BJ (cell line): ENCODE data around the gene TSPAN15. TPM values are rescaled to one million over a fixed set of nuclear protein-coding genes. Genes with fewer than 3 reads are reported as not detected.

ENCODE experiments used
- CTCF ChIA-PET: fragments of 350-600 bp; formaldehyde crosslinking; extraction: SDS; loops from one replicate; lab custom pipeline; 2021; ENCODE audit warnings: antibody characterized with exemption, inconsistent platforms; lab: Yijun Ruan, JAX
- POLR2A ChIA-PET: fragments of 300-600 bp; sonication (Branson Sonifier 250); formaldehyde crosslinking; extraction: SDS; loops from one replicate; lab custom pipeline; 2021; ENCODE audit warnings: antibody characterized with exemption; lab: Charles Lee
- DNase-seq: peaks from one replicate; pipeline ENCODE4 v3.0.0-alpha.2; 2011; ENCODE audit warnings: low read depth
- H3K27me3 ChIP-seq: 2 replicates; pipeline ENCODE4 v1.6.0; 2011; ENCODE audit warnings: low read length; ENCODE audit not compliant: control insufficient read depth, insufficient read depth
- H3K36me3 ChIP-seq: 2 replicates; pipeline ENCODE4 v1.5.1; 2011; ENCODE audit warnings: low read length; ENCODE audit not compliant: control insufficient read depth, insufficient read depth
- H3K4me3 ChIP-seq: 2 replicates; pipeline ENCODE4 v1.5.1; 2011; ENCODE audit warnings: low read depth, mild to moderate bottlenecking, control low read depth, low read length
- CTCF ChIP-seq: IDR thresholded peaks from 2 replicates; pipeline ENCODE4 v1.5.1; 2011; ENCODE audit warnings: low read depth, mild to moderate bottlenecking, control low read depth, inconsistent platforms, low read length, moderate library complexity; ENCODE audit not compliant: insufficient read depth
- polyA plus RNA-seq: library from polyadenylated mRNA; depleted of rRNA; stranded (reverse); fragments of >200 nt; gene quantifications from 2 replicates; pipeline ENCODE4 v1.2.3, GENCODE V29; 2011

Gene TSPAN15
- polyA plus RNA-seq, 1 experiment = 0.94 TPM

GRCh38 chr10:69405221-69405620 lies 46.0 kb upstream of the TSPAN15 start:
- no peaks in the 10 kb centered on the region for H3K27me3 ChIP-seq
- DNase-seq = no peak
- peaks cover 12% of the 10 kb centered on the region for H3K36me3 ChIP-seq
- ChIA-PET CTCF (interaction anchor here (0.7 to 1.6 kb wide), 2 partner anchors 14 to 391 kb away, joined by 3 to 4 read pairs; no protein-coding TSS in a partner anchor), POLR2A (no interaction called here)
- TF ChIP-seq CTCF = no peak
- H3K4me3 ChIP-seq = no peak overlapping the region

DNA sequence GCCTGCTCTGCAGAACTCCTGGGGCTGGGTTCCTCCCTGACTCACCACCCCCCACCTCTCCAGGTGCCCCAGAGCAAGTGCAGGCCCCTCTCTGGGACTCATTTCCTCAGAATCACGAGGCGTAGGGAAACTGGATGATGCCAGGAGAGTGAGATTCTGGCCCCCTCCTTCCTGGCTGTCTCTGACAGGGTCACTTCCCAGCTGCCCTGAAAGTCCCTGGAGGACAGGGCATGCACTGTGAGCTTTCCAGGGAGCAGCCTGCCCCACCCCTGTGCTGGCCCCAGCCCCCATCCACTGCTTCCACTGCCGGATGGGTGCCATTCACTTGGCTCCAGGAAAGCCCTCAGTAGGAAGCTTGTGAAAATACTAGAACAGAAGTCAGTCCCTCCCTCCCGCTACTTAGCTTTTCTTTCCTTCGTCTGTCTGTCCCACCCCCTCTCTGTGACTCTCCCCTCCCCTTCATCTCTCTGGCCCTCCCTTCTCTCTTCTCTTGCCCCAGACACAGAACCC lies 44.9 kb upstream of the TSPAN15 start:
- TF ChIP-seq CTCF = no peak
- DNase-seq = no peak
- peaks cover 3% of the 10 kb centered on the region for H3K36me3 ChIP-seq
- H3K4me3 ChIP-seq = no peak overlapping the region
- CTCF ChIA-PET = interaction anchor here (1.6 to 3.2 kb wide), 4 partner anchors 8 to 169 kb away, joined by 4 to 24 read pairs (median 16); no protein-coding TSS in a partner anchor
- H3K27me3 ChIP-seq = no peaks in the 10 kb centered on the region
- POLR2A ChIA-PET = interaction anchor here (0.6 kb wide), 1 partner anchor 87 kb away, joined by 4 read pairs; no protein-coding TSS in a partner anchor

DNA sequence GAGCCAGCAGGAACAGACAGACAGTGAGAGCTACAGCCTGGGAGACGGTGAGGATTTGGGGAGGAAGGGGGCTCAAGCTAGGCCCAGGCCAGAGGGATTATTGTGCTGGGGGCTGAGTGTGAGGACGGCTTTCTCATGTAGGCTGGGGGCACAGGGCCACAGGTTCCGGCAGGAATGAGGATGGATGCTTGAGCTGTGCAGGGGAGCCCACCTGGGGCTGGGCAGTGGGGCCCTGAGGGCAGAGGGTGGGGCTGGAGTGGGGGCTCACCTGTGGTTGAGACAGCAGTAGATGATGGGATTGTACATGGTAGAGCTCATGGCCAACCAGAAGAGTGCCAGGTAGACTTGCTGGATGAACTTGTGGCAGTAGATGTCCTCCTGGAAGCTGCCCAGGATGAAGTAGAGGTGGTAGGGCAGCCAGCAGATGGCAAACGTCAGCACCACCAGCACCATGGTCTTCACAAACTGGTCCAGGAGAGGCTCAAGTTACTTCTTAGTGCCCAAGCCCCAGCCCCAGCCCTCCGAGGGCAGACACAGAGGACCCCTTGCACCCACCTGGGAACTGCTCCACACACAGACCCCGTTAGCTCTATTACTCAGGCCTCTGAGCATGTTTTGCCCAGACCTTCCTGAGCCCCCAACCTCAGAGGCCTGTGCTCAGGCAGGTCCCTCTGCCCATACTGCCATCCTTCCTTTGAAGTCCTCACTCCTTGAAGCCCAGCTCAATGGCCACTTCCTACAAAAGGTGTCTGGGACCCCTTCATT lies 44.3 kb upstream of the TSPAN15 start:
- Histone ChIP-seq H3K27me3 (no peaks in the 10 kb centered on the region), H3K4me3 (no peak overlapping the region), H3K36me3 (peaks cover 2% of the 10 kb centered on the region)
- no peak for TF ChIP-seq CTCF
- DNase-seq = no peak
- CTCF ChIA-PET = interaction anchor here (0.8 to 3.2 kb wide), 9 partner anchors 8 to 174 kb away, joined by 3 to 24 read pairs (median 7); no protein-coding TSS in a partner anchor
- POLR2A ChIA-PET = interaction anchor here (0.6 kb wide), 2 partner anchors 49 to 168 kb away, joined by 3 read pairs; no protein-coding TSS in a partner anchor

- Histone ChIP-seq H3K4me3 (no peak overlapping the region), H3K27me3 (no peaks in the 10 kb centered on the region), H3K36me3 (no peaks in the 10 kb centered on the region)
- DNase-seq = no peak
- CTCF ChIA-PET = interaction anchor here (0.5 to 3.2 kb wide), 21 partner anchors 9 to 1389 kb away, joined by 3 to 24 read pairs (median 4); partner anchors contain the start of gene TACR2
- POLR2A ChIA-PET = interaction anchor here (0.6 kb wide), 3 partner anchors 9 to 169 kb away, joined by 3 to 4 read pairs (median 3); no protein-coding TSS in a partner anchor
- peak; percentile 19; the same call in 1 of the 2 replicates for TF ChIP-seq CTCF
These were observed 43.5 kb upstream of the TSPAN15 start for GRCh38 chr10:69407621-69408301.
